Retinal pigment epithelial cell (primary cell): ENCODE results near the gene VPS26B.

Experiments
- DNase-seq: peaks from one replicate; pipeline ENCODE4 v3.0.0-alpha.2; 2010; ENCODE audit warnings: low read depth
- H3K4me3 ChIP-seq: 2 replicates; pipeline ENCODE4 v1.5.1; 2011; ENCODE audit warnings: mild to moderate bottlenecking, low read length, control low read depth, moderate library complexity
- TF ChIP-seq, protein P1 (sequence below): conservative IDR thresholded peaks from 2 replicates; pipeline ENCODE4 v1.5.1; 2011; ENCODE audit warnings: low read depth, low read length, control low read depth, inconsistent platforms

The VPS26B gene

DNA sequence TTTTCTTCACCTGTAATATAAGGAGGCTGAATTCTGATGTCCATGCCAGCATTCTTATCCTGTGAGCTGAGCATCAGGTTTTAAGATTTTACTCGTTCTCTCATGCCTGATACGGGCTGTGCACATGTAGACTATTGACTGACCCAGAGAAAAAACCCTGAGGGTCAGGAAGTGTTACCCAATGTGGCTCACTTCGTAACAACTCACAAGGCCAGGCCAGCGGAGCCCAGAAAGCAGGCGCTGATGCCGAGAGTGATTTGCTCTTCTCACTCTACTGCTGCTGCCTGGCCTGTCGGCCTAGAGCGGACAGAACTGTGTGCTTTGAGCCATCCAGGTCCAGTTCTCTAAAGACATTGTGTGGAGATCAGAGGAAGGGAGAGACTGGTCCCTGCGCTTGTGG, 17.9 kb downstream of the VPS26B start:
- TF ChIP-seq, protein P1, sequence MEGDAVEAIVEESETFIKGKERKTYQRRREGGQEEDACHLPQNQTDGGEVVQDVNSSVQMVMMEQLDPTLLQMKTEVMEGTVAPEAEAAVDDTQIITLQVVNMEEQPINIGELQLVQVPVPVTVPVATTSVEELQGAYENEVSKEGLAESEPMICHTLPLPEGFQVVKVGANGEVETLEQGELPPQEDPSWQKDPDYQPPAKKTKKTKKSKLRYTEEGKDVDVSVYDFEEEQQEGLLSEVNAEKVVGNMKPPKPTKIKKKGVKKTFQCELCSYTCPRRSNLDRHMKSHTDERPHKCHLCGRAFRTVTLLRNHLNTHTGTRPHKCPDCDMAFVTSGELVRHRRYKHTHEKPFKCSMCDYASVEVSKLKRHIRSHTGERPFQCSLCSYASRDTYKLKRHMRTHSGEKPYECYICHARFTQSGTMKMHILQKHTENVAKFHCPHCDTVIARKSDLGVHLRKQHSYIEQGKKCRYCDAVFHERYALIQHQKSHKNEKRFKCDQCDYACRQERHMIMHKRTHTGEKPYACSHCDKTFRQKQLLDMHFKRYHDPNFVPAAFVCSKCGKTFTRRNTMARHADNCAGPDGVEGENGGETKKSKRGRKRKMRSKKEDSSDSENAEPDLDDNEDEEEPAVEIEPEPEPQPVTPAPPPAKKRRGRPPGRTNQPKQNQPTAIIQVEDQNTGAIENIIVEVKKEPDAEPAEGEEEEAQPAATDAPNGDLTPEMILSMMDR, result no peak
- no peak for DNase-seq
- H3K4me3 ChIP-seq, result no peak overlapping the region

DNA sequence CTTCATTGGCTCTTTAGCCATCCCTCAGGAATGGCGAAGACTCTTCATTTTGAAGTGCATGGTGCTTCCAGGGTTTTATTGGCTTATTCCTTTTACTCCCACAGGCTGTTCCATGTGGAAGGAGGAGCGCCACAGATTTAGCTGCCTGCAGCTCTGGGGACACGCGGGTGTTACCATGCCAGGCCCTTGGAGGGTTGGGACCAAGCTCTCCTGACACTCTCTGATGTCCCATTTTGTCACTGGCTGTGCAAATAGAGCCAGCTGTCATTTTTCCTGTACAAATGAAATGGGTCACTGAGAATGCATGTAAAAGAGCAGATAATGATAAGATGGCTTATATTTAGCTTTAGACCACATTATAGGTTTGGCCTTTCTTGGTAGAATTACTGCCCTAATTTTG, 19.4 kb downstream of the VPS26B start:
- TF ChIP-seq, protein P1, result no peak
- no peak for DNase-seq
- no peak overlapping the region for H3K4me3 ChIP-seq

DNA sequence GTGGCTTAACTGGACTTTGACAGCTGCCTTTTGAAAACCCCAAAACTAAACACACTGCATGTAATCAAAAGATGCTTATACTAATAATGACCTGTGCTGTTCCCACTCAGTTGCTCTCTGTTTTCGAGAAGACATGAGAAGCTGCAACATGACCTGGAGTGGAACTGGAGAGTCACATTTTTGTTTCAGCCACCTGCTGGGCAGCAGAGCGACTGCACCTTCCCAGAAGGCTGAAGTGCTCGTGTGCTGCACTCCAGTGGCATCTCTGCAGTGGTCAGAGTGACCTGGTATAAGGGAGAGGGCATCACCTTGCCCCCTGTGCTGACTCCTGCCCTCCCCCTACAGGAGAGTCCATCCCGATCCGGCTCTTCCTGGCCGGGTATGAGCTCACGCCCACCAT, 20.1 kb downstream of the VPS26B start:
- no peak for DNase-seq
- H3K4me3 ChIP-seq, result no peak overlapping the region
- TF ChIP-seq, protein P1, result peak; percentile 60

DNA sequence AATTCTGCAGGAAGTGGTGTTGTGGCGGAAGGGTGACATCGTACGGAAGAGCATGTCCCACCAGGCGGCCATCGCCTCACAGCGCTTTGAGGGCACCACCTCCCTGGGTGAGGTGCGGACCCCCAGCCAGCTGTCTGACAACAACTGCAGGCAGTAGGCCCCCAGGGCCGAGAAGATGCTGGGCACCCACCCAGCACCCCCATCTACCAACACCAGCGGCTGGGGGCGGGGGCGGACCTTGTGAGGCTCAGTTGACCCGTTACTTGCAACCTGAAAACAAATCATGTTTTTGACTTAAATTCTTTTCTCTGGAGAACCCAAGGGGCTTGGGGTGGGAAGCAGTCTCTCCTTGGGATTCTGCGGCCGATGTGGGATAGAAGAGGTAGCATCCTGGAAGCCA, 21.0 kb downstream of the VPS26B start:
- H3K4me3 ChIP-seq, result no peak overlapping the region
- no peak for DNase-seq
- TF ChIP-seq, protein P1, result no peak

DNA sequence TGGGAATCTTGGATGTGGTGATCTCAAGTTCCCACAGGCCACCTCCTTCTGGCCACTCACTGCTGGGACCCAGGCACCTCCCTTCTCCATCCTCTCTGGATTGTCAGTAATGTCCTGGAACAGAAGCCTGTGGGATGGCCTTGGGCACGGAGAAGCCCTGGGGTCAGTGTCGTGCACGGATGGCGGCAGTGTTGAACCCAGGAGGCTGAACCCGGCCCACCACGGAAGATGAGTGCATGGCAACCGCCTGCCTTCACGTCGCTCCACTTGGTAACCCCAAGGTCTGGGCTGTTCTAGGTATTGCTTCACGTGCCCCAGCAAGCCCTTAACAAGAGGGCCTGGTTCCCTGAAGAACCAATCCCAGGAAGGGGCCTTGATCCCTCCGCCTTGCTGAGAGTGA, 21.6 kb downstream of the VPS26B start:
- DNase-seq, result no peak
- TF ChIP-seq, protein P1, result no peak
- H3K4me3 ChIP-seq, result no peak overlapping the region

DNA sequence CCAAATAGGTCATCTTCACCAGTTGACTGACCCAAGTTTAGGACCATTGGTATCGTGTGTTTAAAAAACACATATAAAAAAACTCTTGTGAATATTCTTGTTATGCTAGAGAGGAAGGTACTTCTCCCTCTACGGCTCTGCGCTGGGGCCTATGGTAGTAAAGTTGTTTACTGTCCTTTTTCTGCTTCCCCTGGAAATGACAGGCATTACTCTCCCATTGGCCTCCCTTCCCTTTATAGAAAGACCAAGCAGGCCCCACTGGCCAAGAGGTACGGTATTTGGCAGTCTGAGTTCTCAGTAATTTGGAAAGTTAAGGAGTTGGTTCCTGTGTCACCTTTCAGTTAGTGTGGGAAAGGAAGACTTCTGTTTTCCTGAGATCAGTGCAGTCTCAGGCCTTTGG, 22.2 kb downstream of the VPS26B start:
- DNase-seq, result no peak
- TF ChIP-seq, protein P1, result no peak

DNA sequence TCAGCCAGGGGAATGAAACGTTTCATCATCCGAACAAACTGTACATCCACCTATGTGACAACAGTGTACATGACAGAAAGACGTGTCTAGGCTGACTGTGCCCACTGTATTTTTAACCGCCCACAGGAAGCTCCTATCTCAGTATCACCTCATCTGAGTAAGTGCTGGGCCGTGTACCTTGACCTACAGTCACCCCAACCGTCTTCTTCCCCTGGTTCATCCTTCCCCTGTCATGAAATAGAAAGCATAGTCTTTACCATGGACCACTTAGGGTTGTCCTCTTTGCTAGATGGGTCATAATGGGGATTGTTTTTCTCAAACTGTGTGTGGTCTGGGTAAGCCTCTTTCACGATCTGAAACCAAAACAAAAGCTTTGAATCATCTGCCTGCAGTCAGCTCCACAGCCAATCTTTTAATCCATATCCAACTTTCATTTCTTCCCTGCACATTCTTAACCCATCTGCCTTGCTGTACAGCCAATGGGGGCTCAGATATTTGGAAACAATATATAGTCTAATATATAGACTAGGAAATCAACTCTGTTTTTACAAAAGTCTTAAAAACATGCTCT, 24.5 kb downstream of the VPS26B start:
- TF ChIP-seq, protein P1, result no peak
- H3K4me3 ChIP-seq, result no peak overlapping the region
- DNase-seq, result no peak

More for the DNA sequence above, 22.2 kb downstream of the VPS26B start:
- no peak overlapping the region for H3K4me3 ChIP-seq
